Testis (tissue), 3 donors: ENCODE data around the gene COX7A1. TPM values are rescaled to one million over a fixed set of nuclear protein-coding genes. Genes with fewer than 3 reads are reported as not detected.

Experiments
- DNase-seq: peaks from one replicate; pipeline ENCODE4 v3.0.0-alpha.2; 2019
- H3K27ac ChIP-seq, 2 donors: fragments of 200-600 bp; sonication (generic); one replicate each; pipeline ENCODE4 v1.5.1; 2019
- H3K27me3 ChIP-seq: fragments of 200-600 bp; sonication (generic); one replicate; pipeline ENCODE4 v1.5.1; 2019
- H3K36me3 ChIP-seq: fragments of 200-600 bp; sonication (generic); one replicate; pipeline ENCODE4 v1.5.1; 2017; ENCODE audit warnings: low read depth; ENCODE audit errors: missing control alignments
- H3K4me1 ChIP-seq: fragments of 200-600 bp; sonication (generic); one replicate; pipeline ENCODE4 v1.5.1; 2019
- H3K4me3 ChIP-seq, 2 donors: fragments of 200-600 bp; sonication (generic); one replicate each; pipeline ENCODE4 v1.5.1; 2017 to 2019
- H3K9me3 ChIP-seq: fragments of 200-600 bp; sonication (generic); one replicate; pipeline ENCODE4 v1.5.1; 2017
- CTCF ChIP-seq, 3 experiments: fragments of 450-650 bp in 2 of 3; fragments of 200-600 bp in 1 of 3; sonication (generic) in 1 of 3; IDR thresholded peaks; one replicate each; pipeline ENCODE4 v1.5.1; 2016 to 2019; ENCODE audit warnings: antibody characterized with exemption in 3 of 3, mild to moderate bottlenecking in 2 of 3, moderate library complexity in 1 of 3
- POLR2A ChIP-seq: fragments of 450-650 bp; IDR thresholded peaks from one replicate; pipeline ENCODE4 v1.6.1; 2017; ENCODE audit warnings: antibody characterized with exemption, mild to moderate bottlenecking, moderate library complexity
- WGBS, 2 donors: methylation state at CpG; one replicate each; pipeline ENCODE4 v1.1.5; 2018; 5-methylcytosine and 5-hydroxymethylcytosine counted together
- intact Hi-C: fragments of 100-400 bp; cut with DNase I; formaldehyde crosslinking; loops from one replicate; pipeline ENCODE4 v1.15.1; 2023; ENCODE audit warnings: low total_unique reads
- polyA plus RNA-seq: library from polyadenylated mRNA; stranded (reverse); fragments of 350-450 nt; fragmentation: Illumina TruSeq; extraction: RNeasy Lipid Tissue Mini Kit (QIAGEN cat#74804); gene quantifications from one replicate; pipeline ENCODE4 v1.2.3, GENCODE V29; 2014; ENCODE audit warnings: low read depth, low replicate concordance; ENCODE audit not compliant: insufficient read depth
- total RNA-seq, 2 donors: library from RNA; depleted of rRNA; stranded (reverse); fragments of >200 nt; gene quantifications; one replicate each; pipeline ENCODE4 v1.2.3, GENCODE V29; 2016

The COX7A1 gene
- total and polyA plus RNA-seq, 3 donors from 2014 or later = 0.79 to 25.4 (median 4.8) TPM

GRCh38 chr19:36121486-36122124 is 30.6 kb downstream of the COX7A1 start:
- H3K9me3 ChIP-seq = no peaks in the 10 kb centered on the region
- peak overlapping the region; percentile 12 to 36 for H3K4me3 ChIP-seq
- DNase-seq = peak; percentile 30
- no peaks in the 10 kb centered on the region for H3K4me1 ChIP-seq
- no peaks in the 10 kb centered on the region for H3K27me3 ChIP-seq
- intact Hi-C loops = no loop called here
- WGBS, 2 donors = 68% methylated on average over 46 to 49 of the region's 49 CpGs
- no peak for TF ChIP-seq POLR2A
- no peak for TF ChIP-seq CTCF (IDR thresholded peaks at IDR 0.05)
- H3K36me3 ChIP-seq = no peaks in the 10 kb centered on the region
- no peak overlapping the region for H3K27ac ChIP-seq

GRCh38 chr19:36120984-36121358 is 31.3 kb downstream of the COX7A1 start:
- DNase-seq = no peak
- TF ChIP-seq CTCF (IDR thresholded peaks at IDR 0.05) (no peak), POLR2A (no peak)
- H3K27me3 ChIP-seq = no peaks in the 10 kb centered on the region
- H3K36me3 ChIP-seq = no peaks in the 10 kb centered on the region
- H3K9me3 ChIP-seq = no peaks in the 10 kb centered on the region
- intact Hi-C loops = no loop called here
- peaks cover 5% of the 10 kb centered on the region for H3K4me1 ChIP-seq
- no peak overlapping the region for H3K4me3 ChIP-seq
- H3K27ac ChIP-seq = no peak overlapping the region
- 62 to 68% methylated on average over 16 to 18 of the region's 18 CpGs for WGBS, 2 donors

GRCh38 chr19:36120092-36120983 is 31.9 kb downstream of the COX7A1 start:
- no peaks in the 10 kb centered on the region for H3K36me3 ChIP-seq
- DNase-seq = no peak
- WGBS, 2 donors = 81 to 88% methylated on average over 20 to 26 of the region's 26 CpGs
- peaks cover 7% of the 10 kb centered on the region for H3K4me1 ChIP-seq
- no peak overlapping the region for H3K27ac ChIP-seq
- no peaks in the 10 kb centered on the region for H3K9me3 ChIP-seq
- no peak overlapping the region for H3K4me3 ChIP-seq
- TF ChIP-seq CTCF (IDR thresholded peaks at IDR 0.05) (no peak), POLR2A (no peak)
- intact Hi-C loops = no loop called here
- H3K27me3 ChIP-seq = no peaks in the 10 kb centered on the region

GRCh38 chr19:36116344-36116637 is 36.0 kb downstream of the COX7A1 start:
- intact Hi-C loops = no loop called here
- peaks cover 15% of the 10 kb centered on the region for H3K4me1 ChIP-seq
- DNase-seq = no peak
- no peak for TF ChIP-seq POLR2A
- TF ChIP-seq CTCF (IDR thresholded peaks at IDR 0.05) = no peak
- H3K27me3 ChIP-seq = no peaks in the 10 kb centered on the region
- no peaks in the 10 kb centered on the region for H3K9me3 ChIP-seq
- H3K27ac ChIP-seq = peak overlapping the region in 1 of 2 donors; percentile 77
- no peaks in the 10 kb centered on the region for H3K36me3 ChIP-seq
- no peak overlapping the region for H3K4me3 ChIP-seq
- 60 to 78% methylated on average over 1 of the region's 1 CpG for WGBS, 2 donors
